Activated gamma-delta T cell treated with Interleukin-2 at 50 U/mL for 16 hours (primary cell): ENCODE data around the gene ITGB2.

Experiments used
- DNase-seq: peaks from one replicate; pipeline ENCODE4 v3.0.0-alpha.2; 2020

Gene ITGB2

DNA sequence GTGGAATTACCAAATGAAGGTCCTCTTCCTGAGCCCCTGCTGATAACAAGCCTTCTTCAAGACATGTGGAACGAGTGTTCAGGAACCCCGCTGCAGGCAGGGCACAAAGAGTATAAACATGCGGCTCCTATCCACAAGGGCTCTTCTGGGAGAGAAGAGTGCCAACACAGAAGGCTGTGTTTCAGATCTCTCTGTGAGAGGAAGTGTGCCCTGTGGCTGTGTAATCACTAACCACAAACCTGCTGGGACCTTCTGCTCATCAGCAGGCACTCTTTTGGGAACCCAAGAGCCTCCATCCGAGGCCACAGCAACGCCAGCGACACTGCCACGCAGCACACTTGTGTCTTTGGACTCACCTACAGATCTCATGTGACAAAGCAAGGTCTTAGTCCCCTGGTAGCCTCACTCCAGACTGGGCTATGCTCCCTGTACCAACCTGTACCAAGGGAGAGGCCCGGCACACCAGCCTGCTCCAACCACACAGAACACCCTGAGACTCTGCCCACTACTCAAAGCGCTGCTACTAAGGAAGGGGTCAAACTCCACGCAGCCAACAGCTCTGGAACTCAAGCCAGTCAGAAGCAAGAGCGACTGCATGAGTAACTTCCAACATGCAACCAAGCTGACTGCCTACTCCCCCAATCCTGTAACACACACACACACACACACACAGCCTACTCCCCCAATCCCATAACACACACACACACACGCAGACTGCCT, 55.0 kb downstream of the ITGB2 start:
- DNase-seq, result no peak

- DNase-seq, result no peak
Measured at GRCh38 chr21:44862869-44863685, 57.6 kb downstream of the ITGB2 start.

DNA sequence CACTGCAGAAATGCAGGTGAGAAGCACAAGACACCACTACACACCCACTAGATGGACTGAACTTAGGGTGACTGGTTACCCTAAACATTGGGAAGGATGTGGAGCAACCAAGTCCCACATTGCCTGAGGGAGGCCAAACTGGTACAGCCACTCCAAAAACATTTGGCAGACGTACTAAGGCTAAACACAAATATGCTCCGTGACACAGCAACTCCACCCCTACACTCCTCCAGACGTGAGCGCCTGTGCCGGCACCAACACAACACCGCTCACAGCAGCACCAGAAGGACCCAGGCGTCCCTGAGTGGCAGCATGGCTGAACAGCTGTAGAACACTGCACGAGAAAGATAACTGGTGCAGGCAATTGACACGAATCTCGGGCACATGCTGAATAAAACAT, 61.9 kb downstream of the ITGB2 start:
- no peak for DNase-seq

DNA sequence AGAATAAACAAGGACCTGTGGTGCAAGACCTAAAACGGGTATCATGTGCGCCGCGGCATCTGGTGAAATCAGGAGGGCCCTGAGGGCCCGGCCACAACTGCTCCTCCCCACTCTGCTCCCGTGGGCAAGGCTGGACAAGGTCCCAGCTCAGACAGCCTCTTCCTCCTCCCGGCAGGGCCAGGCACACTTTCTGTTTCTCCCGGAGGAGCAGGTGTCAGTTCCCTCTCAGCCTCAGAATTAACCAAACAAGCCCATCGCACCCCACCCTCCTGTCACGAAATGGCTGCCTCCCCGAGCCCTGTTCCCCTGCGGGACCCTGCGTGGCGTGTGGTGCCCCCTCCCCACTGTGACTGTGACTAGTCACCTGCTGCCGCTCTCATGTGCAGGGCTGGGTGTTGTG, 62.4 kb downstream of the ITGB2 start:
- no peak for DNase-seq

- DNase-seq, result no peak
Measured at GRCh38 chr21:44857127-44857892, 63.4 kb downstream of the ITGB2 start.

- no peak for DNase-seq
Measured at GRCh38 chr21:44856131-44856530, 64.6 kb downstream of the ITGB2 start.

DNA sequence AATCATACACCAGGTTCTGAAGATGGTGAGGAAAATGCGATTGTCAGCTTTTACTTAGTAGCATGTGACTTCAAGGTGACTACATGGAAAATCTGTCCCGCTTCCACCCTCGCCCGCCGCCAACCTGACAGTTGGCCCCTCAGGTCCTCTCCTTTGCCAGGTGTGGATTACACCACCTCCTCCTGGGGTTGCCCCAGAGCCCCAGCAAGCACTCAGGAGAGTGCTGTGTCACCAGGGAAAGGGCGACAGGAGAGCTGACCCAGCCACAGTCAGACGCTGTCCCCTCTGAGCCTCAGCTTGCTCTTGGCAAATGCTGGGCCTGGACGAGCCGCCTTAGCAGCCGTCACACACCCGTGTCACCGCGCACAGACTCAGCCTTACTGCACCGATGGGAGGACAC, 65.1 kb downstream of the ITGB2 start:
- no peak for DNase-seq

DNA sequence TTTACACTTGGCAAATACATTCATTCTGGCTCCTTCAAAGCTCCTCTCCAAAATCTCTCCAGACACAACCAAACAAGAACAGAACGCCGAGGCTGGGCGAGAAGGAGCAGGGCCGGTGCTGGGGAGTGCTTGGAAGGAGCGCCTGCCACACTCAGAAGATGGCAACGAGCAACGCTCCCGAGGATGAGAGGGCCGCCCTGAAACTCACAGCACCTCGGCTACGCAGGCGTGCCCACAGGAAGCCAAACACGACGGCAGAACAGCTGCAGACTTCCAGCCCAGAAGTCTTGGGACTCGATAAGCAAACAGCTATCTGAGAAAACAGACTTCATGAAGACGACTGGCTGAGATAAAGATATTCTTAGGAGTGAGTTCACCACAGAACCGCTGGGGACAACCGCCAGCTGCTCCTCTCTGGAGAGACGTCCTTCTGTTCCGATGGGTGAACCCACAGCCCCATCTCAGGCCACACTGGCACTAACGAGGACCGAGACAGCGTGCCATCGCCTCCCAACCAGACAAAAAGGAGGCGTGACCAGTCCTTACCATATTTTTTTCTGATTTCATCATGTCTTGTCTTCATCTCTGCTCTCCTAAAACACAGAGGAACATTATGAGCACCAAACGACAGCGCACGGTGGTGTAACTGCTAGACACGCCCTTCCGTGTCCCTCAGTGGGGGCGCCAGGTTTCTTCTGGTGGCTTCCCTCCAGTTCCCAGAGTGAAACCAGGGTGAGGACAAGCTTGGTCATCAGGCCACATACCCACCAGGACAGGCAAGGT, 65.8 kb downstream of the ITGB2 start:
- no peak for DNase-seq

DNA sequence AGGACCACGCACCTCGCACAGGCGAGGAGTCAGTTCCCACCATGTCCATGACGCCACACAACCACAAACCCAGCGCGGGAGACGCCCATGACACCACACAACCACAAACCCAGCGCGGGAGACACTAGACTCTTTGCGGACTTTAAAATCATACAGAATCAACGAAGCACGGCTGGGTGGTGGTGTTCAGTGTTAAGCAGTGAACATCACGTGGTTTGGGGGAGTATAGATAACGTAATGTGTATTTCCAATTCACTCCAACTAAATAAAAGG, 66.4 kb downstream of the ITGB2 start:
- DNase-seq, result no peak

DNA sequence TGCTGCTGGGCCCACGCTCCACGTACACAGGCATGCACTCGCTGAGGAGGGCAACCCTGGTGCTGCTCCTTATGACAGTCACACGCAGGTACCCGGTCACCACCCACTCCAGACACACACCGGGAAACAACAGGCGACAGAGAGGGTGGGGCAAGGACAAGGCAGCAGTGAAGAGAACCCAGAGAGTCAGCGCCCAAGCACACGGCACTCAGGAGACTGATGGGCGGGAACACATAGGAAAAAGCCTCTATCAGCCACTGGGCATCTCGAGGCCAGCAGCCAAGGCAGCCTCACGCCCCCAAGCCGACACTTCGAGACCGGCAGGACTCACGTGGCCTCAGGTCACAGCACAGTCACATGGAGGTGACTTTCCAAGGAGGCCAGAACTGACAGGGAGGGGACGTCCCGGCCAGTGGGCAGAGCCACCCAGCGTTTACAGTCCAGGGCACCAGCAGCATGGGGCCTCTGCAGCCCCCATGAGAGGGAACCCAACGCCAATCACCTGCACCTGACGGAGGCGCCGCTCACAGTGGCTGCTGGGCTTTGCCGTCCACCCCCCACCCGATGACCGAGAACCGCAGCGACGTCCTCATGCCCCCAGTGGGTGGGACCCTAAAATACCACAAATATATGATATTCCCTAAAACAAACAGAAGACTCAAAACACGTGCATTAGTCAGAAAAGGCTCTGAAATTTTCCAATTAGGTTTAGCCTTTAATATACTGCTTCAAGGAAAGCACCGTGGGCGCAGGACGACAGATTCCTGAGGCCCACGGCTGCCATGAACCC, 66.9 kb downstream of the ITGB2 start:
- no peak for DNase-seq

DNA sequence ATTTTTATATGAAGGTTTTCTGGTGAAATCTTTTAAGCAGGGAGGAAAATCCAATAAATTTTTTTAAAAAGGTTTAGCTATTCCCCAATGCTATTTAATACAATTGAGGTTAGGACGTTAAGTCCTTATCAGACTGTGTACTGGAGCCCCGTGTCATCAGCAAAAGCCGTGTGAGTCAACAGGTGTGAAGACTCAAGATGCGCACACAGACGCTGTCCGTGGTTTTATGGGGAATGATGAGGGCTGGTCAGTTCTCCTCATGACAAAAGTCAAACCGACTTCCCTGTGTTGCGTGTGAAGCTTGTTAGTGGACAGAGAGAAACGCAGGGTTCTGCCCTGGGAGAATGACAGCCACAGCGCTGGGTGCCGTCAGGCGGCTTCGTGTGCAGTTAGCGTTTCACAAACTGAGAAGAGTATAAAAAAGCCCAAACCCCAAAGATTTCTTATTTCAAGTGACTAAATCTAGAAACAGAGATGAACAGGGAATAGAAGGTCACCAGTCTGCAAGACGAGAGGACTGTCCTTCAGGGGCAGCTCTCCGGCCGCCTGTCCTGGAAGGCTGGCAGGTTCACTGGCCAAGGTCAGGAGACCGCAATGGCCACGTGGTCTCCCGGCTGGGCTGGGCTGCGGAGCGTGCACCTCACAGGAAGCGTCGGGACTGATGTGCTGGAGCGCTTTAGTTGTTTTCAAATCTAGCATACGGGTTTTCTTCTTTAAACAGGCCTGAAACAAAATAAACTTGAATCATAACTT, 69.6 kb downstream of the ITGB2 start:
- no peak for DNase-seq

GRCh38 chr21:44850208-44850800, 70.4 kb downstream of the ITGB2 start:
- DNase-seq, result no peak

DNA sequence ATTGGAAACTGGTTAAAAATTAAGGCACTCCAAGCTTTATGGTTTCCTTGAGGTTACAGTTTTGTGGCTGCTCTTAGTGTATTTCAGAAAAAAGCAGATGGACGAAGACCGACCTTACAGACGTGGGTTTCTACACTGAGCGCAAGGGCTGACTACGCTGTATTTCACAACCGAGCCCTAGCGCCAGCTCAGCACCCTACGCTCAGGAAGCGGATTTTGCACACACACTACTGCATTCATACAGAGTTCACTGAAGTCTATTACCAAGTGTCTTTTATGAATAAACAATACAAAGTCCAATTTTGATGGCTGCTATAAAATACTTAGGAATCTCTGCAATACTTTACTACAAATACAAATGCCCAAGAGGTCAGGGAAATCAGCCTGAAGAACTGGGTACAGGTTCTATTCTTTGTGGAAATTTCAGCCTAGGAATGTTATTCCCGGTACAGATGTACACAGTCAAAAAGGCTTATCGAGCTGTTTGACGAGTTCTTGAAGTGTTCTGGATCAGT, 71.0 kb downstream of the ITGB2 start:
- no peak for DNase-seq

- no peak for DNase-seq
Measured at GRCh38 chr21:44848821-44849521, 71.7 kb downstream of the ITGB2 start.

- DNase-seq, result no peak
Measured at GRCh38 chr21:44847261-44848056, 73.2 kb downstream of the ITGB2 start.

DNA sequence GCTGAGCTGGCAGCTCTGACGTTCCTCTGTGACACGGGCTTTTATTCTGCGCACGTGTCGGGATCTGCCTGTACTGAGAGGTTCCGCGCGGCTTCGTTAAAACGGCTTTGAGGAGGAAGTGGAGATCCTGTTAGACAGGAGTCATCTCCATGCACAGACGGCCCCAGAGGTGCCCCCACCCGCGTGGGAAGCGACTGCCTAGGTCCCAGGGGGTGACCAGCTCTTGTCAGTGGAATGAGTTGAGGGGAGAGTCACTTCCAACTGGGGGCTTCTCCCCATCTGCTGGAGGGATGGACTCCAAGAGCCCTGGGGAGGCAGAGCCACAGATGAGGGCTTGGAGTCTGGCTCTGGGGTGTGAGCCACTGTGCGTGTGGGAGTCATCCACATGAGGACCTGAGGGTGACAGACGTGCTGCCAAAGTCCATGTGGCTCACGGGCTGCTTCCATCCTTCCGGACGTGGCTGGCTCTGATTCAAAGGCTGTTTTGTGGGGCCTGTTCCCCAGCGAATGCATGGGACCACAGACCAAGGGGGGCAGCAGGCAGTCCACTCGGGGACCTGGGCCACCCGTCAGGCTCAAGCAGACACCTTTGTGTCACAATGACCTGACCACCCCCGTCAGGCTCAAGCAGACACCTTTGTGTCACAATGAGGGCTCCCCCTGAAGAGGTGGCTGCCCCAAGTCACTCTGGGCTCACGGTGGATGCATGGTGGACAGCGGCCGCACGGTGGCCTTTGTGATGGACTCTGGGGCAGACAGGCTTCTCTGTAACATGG, 74.0 kb downstream of the ITGB2 start:
- DNase-seq, result no peak

GRCh38 chr21:44846224-44846484, 74.5 kb downstream of the ITGB2 start:
- DNase-seq, result no peak

- DNase-seq, result peak; percentile 35
Measured at GRCh38 chr21:44845418-44846223, 75.1 kb downstream of the ITGB2 start.
